Central memory CD8-positive, alpha-beta T cell (primary cell): ENCODE results near the gene ALX3.
A peak's percentile ranks its signal among the peaks of the same experiment; 100 is the strongest.

Source experiments
- ATAC-seq: fragments of 150-1000 bp; cut with Tn5 transposase; replicated peaks from 2 replicates; pipeline ENCODE4 v1.10.0; 2022; ENCODE audit warnings: mild to moderate bottlenecking, moderate FRiP score, moderate number of reproducible peaks; ENCODE audit not compliant: poor library complexity, severe bottlenecking; ENCODE audit errors: extremely low read depth
- DNase-seq, 2 donors: peaks; one replicate each; pipeline ENCODE4 v3.0.0; 2021; ENCODE audit warnings: low spot score in 2 of 2
- H3K27ac Mint-ChIP-seq: one replicate; pipeline ENCODE4 v1.8.0; 2022; ENCODE audit warnings: low read depth, mild to moderate bottlenecking, moderate library complexity, mixed read lengths
- H3K27me3 Mint-ChIP-seq: one replicate; pipeline ENCODE4 v1.8.0; 2022; ENCODE audit warnings: mixed read lengths
- H3K36me3 Mint-ChIP-seq: one replicate; pipeline ENCODE4 v1.8.0; 2022; ENCODE audit warnings: mild to moderate bottlenecking, moderate library complexity, mixed read lengths; ENCODE audit not compliant: insufficient read depth
- H3K4me1 Mint-ChIP-seq: one replicate; pipeline ENCODE4 v1.8.0; 2022; ENCODE audit warnings: mixed read lengths
- H3K4me3 Mint-ChIP-seq: one replicate; pipeline ENCODE4 v1.8.0; 2022; ENCODE audit warnings: mild to moderate bottlenecking, moderate library complexity, mixed read lengths
- H3K9me3 Mint-ChIP-seq: one replicate; pipeline ENCODE4 v1.8.0; 2022; ENCODE audit warnings: mixed read lengths

Gene ALX3

GRCh38 chr1:110068646-110069403 is 1.6 kb downstream of the ALX3 start:
- Mint-ChIP-seq H3K9me3 (no peaks in the 10 kb centered on the region), H3K27me3 (peaks cover 64% of the 10 kb centered on the region), H3K36me3 (no peaks in the 10 kb centered on the region), H3K4me1 (peaks cover 13% of the 10 kb centered on the region), H3K4me3 (peak overlapping the region; percentile 22), H3K27ac (no peak overlapping the region)
- no peak for DNase-seq
- peak; percentile 37 for ATAC-seq

- Mint-ChIP-seq H3K27me3 (peaks cover 64% of the 10 kb centered on the region), H3K27ac (no peak overlapping the region), H3K36me3 (no peaks in the 10 kb centered on the region)
These were observed 2.4 kb downstream of the ALX3 start for GRCh38 chr1:110067893-110068645.

GRCh38 chr1:110067479-110067892 is 3.0 kb downstream of the ALX3 start:
- peaks cover 61% of the 10 kb centered on the region for H3K27me3 Mint-ChIP-seq
- H3K9me3 Mint-ChIP-seq = no peaks in the 10 kb centered on the region
- no peak overlapping the region for H3K4me3 Mint-ChIP-seq
- DNase-seq (no peak), ATAC-seq (no peak)
- peaks cover 13% of the 10 kb centered on the region for H3K4me1 Mint-ChIP-seq
- H3K27ac Mint-ChIP-seq = no peak overlapping the region
- no peaks in the 10 kb centered on the region for H3K36me3 Mint-ChIP-seq

More at GRCh38 chr1:110067893-110068645, 2.4 kb downstream of the ALX3 start:
- Mint-ChIP-seq H3K4me3 (peak overlapping the region; percentile 22), H3K4me1 (peaks cover 13% of the 10 kb centered on the region), H3K9me3 (no peaks in the 10 kb centered on the region)
- no peak for ATAC-seq
- DNase-seq = no peak

GRCh38 chr1:110065841-110066240 is 4.6 kb downstream of the ALX3 start:
- DNase-seq (no peak), ATAC-seq (no peak)
- Mint-ChIP-seq H3K4me1 (peaks cover 13% of the 10 kb centered on the region), H3K27ac (no peak overlapping the region), H3K9me3 (no peaks in the 10 kb centered on the region), H3K27me3 (peaks cover 45% of the 10 kb centered on the region), H3K36me3 (no peaks in the 10 kb centered on the region), H3K4me3 (no peak overlapping the region)

- peaks cover 37% of the 10 kb centered on the region for H3K27me3 Mint-ChIP-seq
- no peak overlapping the region for H3K4me3 Mint-ChIP-seq
- no peak for ATAC-seq
- peaks cover 3% of the 10 kb centered on the region for H3K36me3 Mint-ChIP-seq
- DNase-seq = no peak
- peaks cover 18% of the 10 kb centered on the region for H3K4me1 Mint-ChIP-seq
- no peak overlapping the region for H3K27ac Mint-ChIP-seq
- no peaks in the 10 kb centered on the region for H3K9me3 Mint-ChIP-seq
These were observed 5.7 kb downstream of the ALX3 start for GRCh38 chr1:110064576-110065337.

- H3K27ac Mint-ChIP-seq = no peak overlapping the region
- no peak overlapping the region for H3K4me3 Mint-ChIP-seq
- no peaks in the 10 kb centered on the region for H3K9me3 Mint-ChIP-seq
- no peak for DNase-seq
- peaks cover 30% of the 10 kb centered on the region for H3K27me3 Mint-ChIP-seq
- ATAC-seq = no peak
- peaks cover 3% of the 10 kb centered on the region for H3K36me3 Mint-ChIP-seq
- H3K4me1 Mint-ChIP-seq = peaks cover 16% of the 10 kb centered on the region
These were observed 6.7 kb downstream of the ALX3 start for GRCh38 chr1:110063781-110064180.

- no peak overlapping the region for H3K27ac Mint-ChIP-seq
- DNase-seq (no peak), ATAC-seq (no peak)
- H3K36me3 Mint-ChIP-seq = peaks cover 3% of the 10 kb centered on the region
- H3K9me3 Mint-ChIP-seq = no peaks in the 10 kb centered on the region
- H3K4me1 Mint-ChIP-seq = peaks cover 5% of the 10 kb centered on the region
- H3K27me3 Mint-ChIP-seq = peaks cover 19% of the 10 kb centered on the region
- H3K4me3 Mint-ChIP-seq = no peak overlapping the region
These were observed 7.9 kb downstream of the ALX3 start for GRCh38 chr1:110062612-110063011.

GRCh38 chr1:110061341-110061740 is 9.1 kb downstream of the ALX3 start:
- Mint-ChIP-seq H3K4me3 (no peak overlapping the region), H3K27me3 (peaks cover 6% of the 10 kb centered on the region), H3K27ac (no peak overlapping the region), H3K36me3 (peaks cover 5% of the 10 kb centered on the region), H3K9me3 (no peaks in the 10 kb centered on the region), H3K4me1 (peaks cover 5% of the 10 kb centered on the region)
- no peak for ATAC-seq
- no peak for DNase-seq

GRCh38 chr1:110060662-110061060 is 9.8 kb downstream of the ALX3 start:
- no peak for DNase-seq
- peaks cover 8% of the 10 kb centered on the region for H3K36me3 Mint-ChIP-seq
- no peaks in the 10 kb centered on the region for H3K9me3 Mint-ChIP-seq
- H3K27ac Mint-ChIP-seq = no peak overlapping the region
- H3K4me3 Mint-ChIP-seq = no peak overlapping the region
- no peak for ATAC-seq
- peaks cover 5% of the 10 kb centered on the region for H3K4me1 Mint-ChIP-seq
- no peaks in the 10 kb centered on the region for H3K27me3 Mint-ChIP-seq

GRCh38 chr1:110060034-110060661 is 10.3 kb downstream of the ALX3 start:
- Mint-ChIP-seq H3K27me3 (no peaks in the 10 kb centered on the region), H3K9me3 (no peaks in the 10 kb centered on the region), H3K27ac (peak overlapping the region; percentile 19), H3K4me3 (no peak overlapping the region), H3K4me1 (peaks cover 5% of the 10 kb centered on the region), H3K36me3 (peaks cover 14% of the 10 kb centered on the region)
- ATAC-seq (peak; percentile 71), DNase-seq (peak; percentile 46 to 64)

- H3K9me3 Mint-ChIP-seq = no peaks in the 10 kb centered on the region
- no peak overlapping the region for H3K27ac Mint-ChIP-seq
- DNase-seq (no peak), ATAC-seq (no peak)
- peaks cover 5% of the 10 kb centered on the region for H3K4me1 Mint-ChIP-seq
- H3K4me3 Mint-ChIP-seq = no peak overlapping the region
- H3K36me3 Mint-ChIP-seq = peaks cover 17% of the 10 kb centered on the region
- H3K27me3 Mint-ChIP-seq = no peaks in the 10 kb centered on the region
These were observed 11.2 kb downstream of the ALX3 start for GRCh38 chr1:110059133-110059863.

- peaks cover 20% of the 10 kb centered on the region for H3K36me3 Mint-ChIP-seq
- H3K9me3 Mint-ChIP-seq = no peaks in the 10 kb centered on the region
- H3K27me3 Mint-ChIP-seq = no peaks in the 10 kb centered on the region
- no peak for DNase-seq
- H3K4me3 Mint-ChIP-seq = no peak overlapping the region
- peak overlapping the region; percentile 13 for H3K27ac Mint-ChIP-seq
- no peak for ATAC-seq
- peaks cover 5% of the 10 kb centered on the region for H3K4me1 Mint-ChIP-seq
These were observed 11.9 kb downstream of the ALX3 start for GRCh38 chr1:110058591-110058990.
